ENCODE results near the gene NCKAP1. TPM values are rescaled to one million over a fixed set of nuclear protein-coding genes. Genes with fewer than 3 reads are reported as not detected.

The NCKAP1 gene
- polyA plus RNA-seq, 2 of the 4 experiments (the other 2 are of a cell fraction): 98.8 to 201 TPM

DNA sequence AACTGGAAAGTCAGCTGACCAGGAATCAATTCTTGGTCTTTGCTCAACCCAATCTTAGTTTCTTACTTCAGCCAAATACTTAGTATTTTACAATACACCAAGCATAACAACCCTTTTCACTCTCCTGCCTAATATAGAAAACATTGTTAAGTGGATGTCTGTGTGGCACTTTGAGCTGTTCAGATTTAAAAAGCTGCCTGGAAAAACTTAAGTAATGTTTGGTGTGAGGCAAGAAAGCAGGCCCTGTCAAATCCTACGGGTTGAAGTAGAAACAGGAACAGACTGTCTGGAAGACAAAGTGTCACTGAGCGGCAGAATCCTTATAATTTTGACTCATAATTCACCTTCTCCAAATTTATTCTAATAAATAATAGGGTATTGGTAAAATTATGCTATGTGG lies 134.7 kb downstream of the NCKAP1 start:
- 90% methylated on average over 2 of the region's 2 CpGs for WGBS (ENCODE audit: missing lambda C conversion rate)
- DNase-seq (ENCODE audit: low read depth in 1 of 2, low spot score in 1 of 2): no peak
- no peak for ATAC-seq
- H3K4me1 ChIP-seq: no peaks in the 10 kb centered on the region; the same call in 2 of the 3 replicates
- H3K9me3 ChIP-seq: no peaks in the 10 kb centered on the region
- CTCF ChIA-PET: no interaction called here
- POLR2A ChIA-PET: no interaction called here
- no peak overlapping the region for H3K4me3 ChIP-seq
- no peak overlapping the region for H3K4me2 ChIP-seq
- no peak overlapping the region for H3K27ac ChIP-seq
- no peak for FAIRE-seq
- no peak for TF ChIP-seq SMC3 (IDR thresholded peaks at IDR 0.05)
- TF ChIP-seq RARB (CRISPR knock-in tag; IDR thresholded peaks at IDR 0.05): no peak
- no peak for TF ChIP-seq NPAS2 (CRISPR knock-in tag; IDR thresholded peaks at IDR 0.05; ENCODE audit: borderline replicate concordance)
- TF ChIP-seq CHD2 (IDR thresholded peaks at IDR 0.05; ENCODE audit: low read length, partially characterized antibody): no peak
- no peak for TF ChIP-seq HEYL (CRISPR knock-in tag; IDR thresholded peaks at IDR 0.05)
- no peak for TF ChIP-seq CHD4 (IDR thresholded peaks at IDR 0.05; ENCODE audit: borderline replicate concordance)
- no peak for TF ChIP-seq KDM1A (IDR thresholded peaks at IDR 0.05; ENCODE audit: low read depth)
- no peak for TF ChIP-seq CBX2 (IDR thresholded peaks at IDR 0.05; ENCODE audit: borderline replicate concordance, low read depth)
- TF ChIP-seq HOXB13 (CRISPR knock-in tag; IDR thresholded peaks at IDR 0.05; ENCODE audit: low read depth): no peak
- TF ChIP-seq KDM5A (IDR thresholded peaks at IDR 0.05): no peak
- no peak for TF ChIP-seq RNF2 (IDR thresholded peaks at IDR 0.05; ENCODE audit: borderline replicate concordance, low read depth)
- TF ChIP-seq RFX5 (IDR thresholded peaks at IDR 0.05): no peak
- TF ChIP-seq JUN (IDR thresholded peaks at IDR 0.05): no peak
- no peak for TF ChIP-seq NFE2L2 (conservative IDR thresholded peaks at IDR 0.05; ENCODE audit: low read length)
- TF ChIP-seq, protein P1, sequence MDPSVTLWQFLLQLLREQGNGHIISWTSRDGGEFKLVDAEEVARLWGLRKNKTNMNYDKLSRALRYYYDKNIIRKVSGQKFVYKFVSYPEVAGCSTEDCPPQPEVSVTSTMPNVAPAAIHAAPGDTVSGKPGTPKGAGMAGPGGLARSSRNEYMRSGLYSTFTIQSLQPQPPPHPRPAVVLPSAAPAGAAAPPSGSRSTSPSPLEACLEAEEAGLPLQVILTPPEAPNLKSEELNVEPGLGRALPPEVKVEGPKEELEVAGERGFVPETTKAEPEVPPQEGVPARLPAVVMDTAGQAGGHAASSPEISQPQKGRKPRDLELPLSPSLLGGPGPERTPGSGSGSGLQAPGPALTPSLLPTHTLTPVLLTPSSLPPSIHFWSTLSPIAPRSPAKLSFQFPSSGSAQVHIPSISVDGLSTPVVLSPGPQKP (IDR thresholded peaks at IDR 0.05; ENCODE audit: low read depth, low read length): no peak
- TF ChIP-seq HOXA7 (CRISPR knock-in tag; IDR thresholded peaks at IDR 0.05): no peak

DNA sequence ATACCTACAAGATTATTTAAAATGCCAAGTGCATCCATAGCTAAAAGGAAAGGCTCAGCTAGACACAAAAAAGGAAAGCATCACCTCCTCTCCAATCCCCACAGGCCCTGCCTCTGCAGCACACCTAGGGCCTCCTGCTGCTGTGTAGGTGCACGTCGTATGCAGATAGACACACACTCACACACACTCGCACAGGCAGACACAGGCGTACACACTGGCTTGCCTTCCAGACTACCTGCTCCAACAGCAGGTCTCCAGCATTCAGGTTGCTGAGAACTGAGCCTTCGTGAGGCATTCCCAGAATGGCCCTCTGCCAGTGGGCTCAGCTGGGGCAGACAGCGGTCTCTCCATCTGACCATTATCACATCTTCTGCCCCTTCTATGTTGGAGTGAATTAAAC lies 136.5 kb downstream of the NCKAP1 start:
- Histone ChIP-seq H3K4me3 (no peak overlapping the region), H3K27ac (no peak overlapping the region), H3K9me3 (no peaks in the 10 kb centered on the region), H3K4me2 (no peak overlapping the region), H3K4me1 (no peaks in the 10 kb centered on the region; the same call in 2 of the 3 replicates)
- FAIRE-seq: no peak
- CTCF ChIA-PET: interaction anchor here (0.7 kb wide), 2 partner anchors 135 to 195 kb away, joined by 3 read pairs; no protein-coding TSS in a partner anchor
- no peak for DNase-seq (ENCODE audit: low read depth in 1 of 2, low spot score in 1 of 2)
- POLR2A ChIA-PET: no interaction called here
- TF ChIP-seq SMC3 (IDR thresholded peaks at IDR 0.05): no peak
- TF ChIP-seq JUN (IDR thresholded peaks at IDR 0.05): no peak
- no peak for TF ChIP-seq TP53 (CRISPR knock-in tag; IDR thresholded peaks at IDR 0.05)
- TF ChIP-seq JUNB (IDR thresholded peaks at IDR 0.05): no peak
- TF ChIP-seq CHD4 (IDR thresholded peaks at IDR 0.05; ENCODE audit: borderline replicate concordance): no peak
- TF ChIP-seq NPAS2 (CRISPR knock-in tag; IDR thresholded peaks at IDR 0.05; ENCODE audit: borderline replicate concordance): no peak
- TF ChIP-seq HOXB5 (CRISPR knock-in tag; IDR thresholded peaks at IDR 0.05): no peak
- TF ChIP-seq POLR2A (IDR thresholded peaks at IDR 0.05; ENCODE audit: low read length): no peak
- no peak for TF ChIP-seq EHMT2 (IDR thresholded peaks at IDR 0.05; ENCODE audit: low read depth)
- TF ChIP-seq, protein P2, sequence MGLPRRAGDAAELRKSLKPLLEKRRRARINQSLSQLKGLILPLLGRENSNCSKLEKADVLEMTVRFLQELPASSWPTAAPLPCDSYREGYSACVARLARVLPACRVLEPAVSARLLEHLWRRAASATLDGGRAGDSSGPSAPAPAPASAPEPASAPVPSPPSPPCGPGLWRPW (IDR thresholded peaks at IDR 0.05): no peak
- no peak for TF ChIP-seq NR3C1 (IDR thresholded peaks at IDR 0.05)
- TF ChIP-seq MAZ (IDR thresholded peaks at IDR 0.05; ENCODE audit: borderline replicate concordance, low read depth, low read length): no peak
- TF ChIP-seq CHD2 (IDR thresholded peaks at IDR 0.05; ENCODE audit: low read length, partially characterized antibody): no peak
- TF ChIP-seq HOXB13 (CRISPR knock-in tag; IDR thresholded peaks at IDR 0.05; ENCODE audit: low read depth): no peak
- no peak for TF ChIP-seq KDM5A (IDR thresholded peaks at IDR 0.05)
- TF ChIP-seq EP300 (IDR thresholded peaks at IDR 0.05): no peak
- TF ChIP-seq, protein P3, sequence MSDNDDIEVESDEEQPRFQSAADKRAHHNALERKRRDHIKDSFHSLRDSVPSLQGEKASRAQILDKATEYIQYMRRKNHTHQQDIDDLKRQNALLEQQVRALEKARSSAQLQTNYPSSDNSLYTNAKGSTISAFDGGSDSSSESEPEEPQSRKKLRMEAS (IDR thresholded peaks at IDR 0.05): no peak
- TF ChIP-seq, protein P4, sequence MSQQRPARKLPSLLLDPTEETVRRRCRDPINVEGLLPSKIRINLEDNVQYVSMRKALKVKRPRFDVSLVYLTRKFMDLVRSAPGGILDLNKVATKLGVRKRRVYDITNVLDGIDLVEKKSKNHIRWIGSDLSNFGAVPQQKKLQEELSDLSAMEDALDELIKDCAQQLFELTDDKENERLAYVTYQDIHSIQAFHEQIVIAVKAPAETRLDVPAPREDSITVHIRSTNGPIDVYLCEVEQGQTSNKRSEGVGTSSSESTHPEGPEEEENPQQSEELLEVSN (IDR thresholded peaks at IDR 0.05; ENCODE audit: borderline replicate concordance, low read depth): no peak
- WGBS (ENCODE audit: missing lambda C conversion rate): 85% methylated on average over 6 of the region's 6 CpGs
- peak; percentile 32 to 37; a peak in 3 of 6 replicates for ATAC-seq
